Measurements from ENCODE around the gene BTBD17. TPM values are rescaled to one million over a fixed set of nuclear protein-coding genes. Genes with fewer than 3 reads are reported as not detected.

The BTBD17 gene
- total RNA-seq, 1 donor from 2014 or later = not detected

DNA sequence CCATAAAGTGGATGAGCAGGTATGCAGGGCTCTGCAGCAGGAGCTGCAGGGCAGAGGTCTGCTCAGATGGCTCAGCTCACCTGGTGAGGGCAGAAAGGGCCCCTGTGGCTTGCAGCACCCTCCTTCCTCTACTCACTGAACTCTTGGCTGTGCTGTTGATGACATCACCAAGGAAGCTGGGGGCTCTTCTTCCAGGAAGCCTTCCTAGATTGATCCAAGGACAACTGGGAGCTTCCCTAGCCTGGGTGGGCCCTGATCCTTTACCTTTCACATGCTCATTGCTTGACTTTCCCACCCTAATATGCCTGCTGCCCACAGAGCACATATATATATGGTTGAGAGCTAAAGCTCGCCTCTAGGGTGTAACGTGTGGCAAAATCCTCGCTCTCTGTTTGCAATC is 33.2 kb downstream of the BTBD17 start:
- peak overlapping the region; percentile 37 for H3K27ac Mint-ChIP-seq
- H3K9me3 Mint-ChIP-seq = no peaks in the 10 kb centered on the region
- intact Hi-C loops (cut with micrococcal nuclease) = no loop called here
- peaks cover 21% of the 10 kb centered on the region for H3K4me1 Mint-ChIP-seq
- DNase-seq = no peak
- no peak overlapping the region for H3K4me3 Mint-ChIP-seq
- no peaks in the 10 kb centered on the region for H3K36me3 Mint-ChIP-seq (ENCODE audit: low read depth)
- peaks cover 20% of the 10 kb centered on the region for H3K27me3 Mint-ChIP-seq

GRCh38 chr17:74326506-74326905 is 35.2 kb downstream of the BTBD17 start:
- H3K4me1 Mint-ChIP-seq = peaks cover 19% of the 10 kb centered on the region
- no peak for DNase-seq
- H3K27ac Mint-ChIP-seq = no peak overlapping the region
- peak overlapping the region; percentile 57 for H3K4me3 Mint-ChIP-seq
- intact Hi-C loops (cut with micrococcal nuclease) = no loop called here
- H3K9me3 Mint-ChIP-seq = no peaks in the 10 kb centered on the region
- peaks cover 32% of the 10 kb centered on the region for H3K27me3 Mint-ChIP-seq
- no peaks in the 10 kb centered on the region for H3K36me3 Mint-ChIP-seq (ENCODE audit: low read depth)

- H3K27me3 Mint-ChIP-seq = peaks cover 35% of the 10 kb centered on the region
- peak; percentile 88 for DNase-seq
- H3K4me3 Mint-ChIP-seq = peak within 1 kb of the TSS; percentile 57
- H3K4me1 Mint-ChIP-seq = peaks cover 19% of the 10 kb centered on the region
- H3K36me3 Mint-ChIP-seq (ENCODE audit: low read depth) = no peaks in the 10 kb centered on the region
- intact Hi-C loops (cut with micrococcal nuclease) = no loop called here
- no peak within 1 kb of the TSS for H3K27ac Mint-ChIP-seq
- no peaks in the 10 kb centered on the region for H3K9me3 Mint-ChIP-seq
Measured at GRCh38 chr17:74325743-74326379, 35.8 kb downstream of the BTBD17 start, which contains the start of gene KIF19. Gene KIF19 (plus strand): TSS chr17:74326226. CDS start chr17:74326350, 124 bp downstream.

- intact Hi-C loops (cut with micrococcal nuclease) = no loop called here
- H3K36me3 Mint-ChIP-seq (ENCODE audit: low read depth) = no peaks in the 10 kb centered on the region
- H3K4me3 Mint-ChIP-seq = peak overlapping the region; percentile 48
- H3K27me3 Mint-ChIP-seq = peaks cover 35% of the 10 kb centered on the region
- H3K4me1 Mint-ChIP-seq = peaks cover 19% of the 10 kb centered on the region
- no peaks in the 10 kb centered on the region for H3K9me3 Mint-ChIP-seq
- DNase-seq = no peak
- no peak overlapping the region for H3K27ac Mint-ChIP-seq
Measured at GRCh38 chr17:74325376-74325742, 36.3 kb downstream of the BTBD17 start.

- intact Hi-C loops (cut with micrococcal nuclease) = no loop called here
- H3K4me1 Mint-ChIP-seq = peaks cover 18% of the 10 kb centered on the region
- H3K4me3 Mint-ChIP-seq = no peak overlapping the region
- no peaks in the 10 kb centered on the region for H3K9me3 Mint-ChIP-seq
- H3K36me3 Mint-ChIP-seq (ENCODE audit: low read depth) = no peaks in the 10 kb centered on the region
- H3K27ac Mint-ChIP-seq = no peak overlapping the region
- peaks cover 37% of the 10 kb centered on the region for H3K27me3 Mint-ChIP-seq
- DNase-seq = no peak
Measured at GRCh38 chr17:74324521-74324920, 37.1 kb downstream of the BTBD17 start.

- no peaks in the 10 kb centered on the region for H3K36me3 Mint-ChIP-seq (ENCODE audit: low read depth)
- no peak overlapping the region for H3K4me3 Mint-ChIP-seq
- intact Hi-C loops (cut with micrococcal nuclease) = no loop called here
- H3K4me1 Mint-ChIP-seq = no peaks in the 10 kb centered on the region
- H3K9me3 Mint-ChIP-seq = no peaks in the 10 kb centered on the region
- H3K27me3 Mint-ChIP-seq = peaks cover 17% of the 10 kb centered on the region
- H3K27ac Mint-ChIP-seq = no peak overlapping the region
- DNase-seq = no peak
Measured at GRCh38 chr17:74318391-74318790, 43.3 kb downstream of the BTBD17 start.

- no peak overlapping the region for H3K27ac Mint-ChIP-seq
- DNase-seq = no peak
- H3K4me1 Mint-ChIP-seq = no peaks in the 10 kb centered on the region
- no peak overlapping the region for H3K4me3 Mint-ChIP-seq
- H3K36me3 Mint-ChIP-seq (ENCODE audit: low read depth) = no peaks in the 10 kb centered on the region
- H3K9me3 Mint-ChIP-seq = no peaks in the 10 kb centered on the region
- intact Hi-C loops (cut with micrococcal nuclease) = no loop called here
- H3K27me3 Mint-ChIP-seq = peaks cover 10% of the 10 kb centered on the region
Measured at GRCh38 chr17:74317071-74317470, 44.6 kb downstream of the BTBD17 start.

DNA sequence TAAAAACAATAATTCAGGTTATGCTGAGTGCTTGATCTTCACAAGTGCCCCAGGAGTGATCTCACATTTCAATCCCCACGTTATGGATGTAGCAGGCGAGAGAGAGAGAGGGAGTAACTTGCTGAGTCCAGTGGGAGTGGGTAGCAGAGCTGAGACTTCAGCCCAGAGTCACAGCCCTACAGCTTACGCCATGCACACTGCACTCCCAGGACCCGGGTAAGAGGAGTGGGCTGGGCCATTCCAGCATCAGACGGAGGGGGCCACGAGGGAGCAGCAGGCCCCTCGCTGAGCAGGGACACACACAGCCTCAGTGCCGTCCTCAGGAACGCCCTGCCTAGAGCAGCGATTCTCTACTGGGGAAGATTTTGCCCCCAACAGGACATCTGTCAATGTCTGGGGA is 45.4 kb downstream of the BTBD17 start:
- intact Hi-C loops (cut with micrococcal nuclease) = no loop called here
- Mint-ChIP-seq H3K36me3 (ENCODE audit: low read depth) (no peaks in the 10 kb centered on the region), H3K27ac (no peak overlapping the region), H3K9me3 (no peaks in the 10 kb centered on the region), H3K4me3 (no peak overlapping the region), H3K4me1 (no peaks in the 10 kb centered on the region), H3K27me3 (peaks cover 4% of the 10 kb centered on the region)
- DNase-seq = no peak

GRCh38 chr17:74314877-74315276 is 46.8 kb downstream of the BTBD17 start:
- Mint-ChIP-seq H3K4me1 (no peaks in the 10 kb centered on the region), H3K9me3 (no peaks in the 10 kb centered on the region), H3K4me3 (no peak overlapping the region), H3K27ac (no peak overlapping the region), H3K36me3 (ENCODE audit: low read depth) (no peaks in the 10 kb centered on the region), H3K27me3 (no peaks in the 10 kb centered on the region)
- DNase-seq = no peak
- intact Hi-C loops (cut with micrococcal nuclease) = no loop called here

GRCh38 chr17:74309902-74310301 is 51.8 kb downstream of the BTBD17 start:
- no peak for DNase-seq
- H3K9me3 Mint-ChIP-seq = no peaks in the 10 kb centered on the region
- H3K4me3 Mint-ChIP-seq = no peak overlapping the region
- H3K27me3 Mint-ChIP-seq = peaks cover 7% of the 10 kb centered on the region
- no peaks in the 10 kb centered on the region for H3K36me3 Mint-ChIP-seq (ENCODE audit: low read depth)
- no peak overlapping the region for H3K27ac Mint-ChIP-seq
- intact Hi-C loops (cut with micrococcal nuclease) = loop anchor here (10.0 kb wide), 1 partner anchor 145 kb away; no protein-coding TSS in a partner anchor
- peaks cover 12% of the 10 kb centered on the region for H3K4me1 Mint-ChIP-seq

- no peak for DNase-seq
- no peaks in the 10 kb centered on the region for H3K36me3 Mint-ChIP-seq (ENCODE audit: low read depth)
- intact Hi-C loops (cut with micrococcal nuclease) = loop anchor here (2.0 to 10.0 kb wide), 2 partner anchors 47 to 147 kb away; no protein-coding TSS in a partner anchor
- peaks cover 7% of the 10 kb centered on the region for H3K27me3 Mint-ChIP-seq
- no peak overlapping the region for H3K4me3 Mint-ChIP-seq
- H3K27ac Mint-ChIP-seq = no peak overlapping the region
- H3K9me3 Mint-ChIP-seq = no peaks in the 10 kb centered on the region
- peaks cover 12% of the 10 kb centered on the region for H3K4me1 Mint-ChIP-seq
Measured at GRCh38 chr17:74307984-74308773, 53.5 kb downstream of the BTBD17 start.

Other genes with a start within 250 kb of the BTBD17 start
- 1,176 and 1,244 TPM in 2 replicates for gene RPL38, start 158.2 kb downstream of the BTBD17 start, total RNA-seq
- 7.8 and 8.1 TPM in 2 replicates for gene TTYH2, start 148.3 kb downstream of the BTBD17 start, total RNA-seq
- gene DNAI2, start 87.6 kb downstream of the BTBD17 start, total RNA-seq = 0.09 and 0.26 TPM in 2 replicates
- gene KIF19, start 35.6 kb downstream of the BTBD17 start, total RNA-seq = 0.09 and 0.23 TPM in 2 replicates
- gene GPR142, start 5.6 kb upstream of the BTBD17 start, total RNA-seq = 0.28 TPM in 1 of 2 replicates, not detected in the other
- gene GPRC5C, start 70.2 kb upstream of the BTBD17 start, total RNA-seq = 0.42 and 0.54 TPM in 2 replicates
- gene CD300A, start 104.8 kb upstream of the BTBD17 start, total RNA-seq = 14.9 and 15.3 TPM in 2 replicates
- not detected in 2 replicates for gene CD300LB, start 169.6 kb upstream of the BTBD17 start, total RNA-seq
- gene CD300C, start 184.2 kb upstream of the BTBD17 start, total RNA-seq = 0.17 and 0.26 TPM in 2 replicates
- gene CD300H, start 205.6 kb upstream of the BTBD17 start, total RNA-seq = not detected in 2 replicates
- gene CD300LD, start 230.4 kb upstream of the BTBD17 start, total RNA-seq = not detected in 2 replicates

Data from activated CD4-positive, alpha-beta T cell treated with anti-CD3 and anti-CD28 coated beads, Interleukin-2, amount 10 ng/mL, durations not matched to agents 24 days and 14 days (primary cell).